Nephron progenitor cell (in vitro differentiated cells): Measurements from ENCODE around the gene GNAI2.

Source experiments
- DNase-seq: peaks from one replicate; pipeline ENCODE4 v3.0.0; 2021
- H3K27ac Mint-ChIP-seq: 2 replicates; pipeline ENCODE4 v1.8.0; 2021; ENCODE audit warnings: mild to moderate bottlenecking, moderate library complexity, mixed read lengths
- H3K27me3 Mint-ChIP-seq: 2 replicates; pipeline ENCODE4 v1.8.0; 2021; ENCODE audit warnings: mild to moderate bottlenecking, low read depth, mixed read lengths; ENCODE audit not compliant: poor library complexity
- H3K36me3 Mint-ChIP-seq: 2 replicates; pipeline ENCODE4 v1.8.0; 2021; ENCODE audit warnings: low read depth, mixed read lengths
- H3K4me1 Mint-ChIP-seq: 2 replicates; pipeline ENCODE4 v1.8.0; 2021; ENCODE audit warnings: mixed read lengths
- H3K4me3 Mint-ChIP-seq: 2 replicates; pipeline ENCODE4 v1.8.0; 2021; ENCODE audit warnings: mild to moderate bottlenecking, moderate library complexity, mixed read lengths
- H3K9me3 Mint-ChIP-seq: 2 replicates; pipeline ENCODE4 v1.8.0; 2021; ENCODE audit warnings: mild to moderate bottlenecking, moderate library complexity, mixed read lengths
- TF ChIP-seq, protein P1 (sequence below): fragments of 200-600 bp; sonication (generic); IDR thresholded peaks from 2 replicates; pipeline ENCODE4 v1.5.0; 2021; ENCODE audit warnings: antibody characterized with exemption

The GNAI2 gene

DNA sequence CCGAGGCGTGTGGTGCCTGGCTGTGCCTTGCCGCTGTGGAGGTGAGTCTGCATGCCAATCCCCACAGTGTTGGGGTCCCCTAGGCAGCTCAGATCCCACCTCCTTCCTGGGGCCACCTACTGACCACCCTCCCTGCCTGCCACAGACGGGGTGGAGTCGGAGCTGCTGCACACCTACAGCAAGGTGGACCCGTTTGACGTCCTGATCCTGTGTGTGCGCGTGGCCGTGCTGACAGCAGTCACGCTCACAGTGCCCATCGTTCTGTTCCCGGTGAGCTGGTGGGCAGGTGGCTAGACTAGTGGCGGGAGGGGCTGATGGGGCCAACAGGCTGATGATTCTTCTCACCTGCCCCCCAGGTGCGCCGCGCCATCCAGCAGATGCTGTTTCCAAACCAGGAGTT is 17.6 kb upstream of the GNAI2 start:
- no peaks in the 10 kb centered on the region for H3K9me3 Mint-ChIP-seq
- no peak for DNase-seq
- TF ChIP-seq, protein P1, sequence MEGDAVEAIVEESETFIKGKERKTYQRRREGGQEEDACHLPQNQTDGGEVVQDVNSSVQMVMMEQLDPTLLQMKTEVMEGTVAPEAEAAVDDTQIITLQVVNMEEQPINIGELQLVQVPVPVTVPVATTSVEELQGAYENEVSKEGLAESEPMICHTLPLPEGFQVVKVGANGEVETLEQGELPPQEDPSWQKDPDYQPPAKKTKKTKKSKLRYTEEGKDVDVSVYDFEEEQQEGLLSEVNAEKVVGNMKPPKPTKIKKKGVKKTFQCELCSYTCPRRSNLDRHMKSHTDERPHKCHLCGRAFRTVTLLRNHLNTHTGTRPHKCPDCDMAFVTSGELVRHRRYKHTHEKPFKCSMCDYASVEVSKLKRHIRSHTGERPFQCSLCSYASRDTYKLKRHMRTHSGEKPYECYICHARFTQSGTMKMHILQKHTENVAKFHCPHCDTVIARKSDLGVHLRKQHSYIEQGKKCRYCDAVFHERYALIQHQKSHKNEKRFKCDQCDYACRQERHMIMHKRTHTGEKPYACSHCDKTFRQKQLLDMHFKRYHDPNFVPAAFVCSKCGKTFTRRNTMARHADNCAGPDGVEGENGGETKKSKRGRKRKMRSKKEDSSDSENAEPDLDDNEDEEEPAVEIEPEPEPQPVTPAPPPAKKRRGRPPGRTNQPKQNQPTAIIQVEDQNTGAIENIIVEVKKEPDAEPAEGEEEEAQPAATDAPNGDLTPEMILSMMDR: no peak
- peaks cover 5% of the 10 kb centered on the region for H3K27me3 Mint-ChIP-seq
- no peak overlapping the region for H3K27ac Mint-ChIP-seq
- H3K36me3 Mint-ChIP-seq: no peaks in the 10 kb centered on the region
- no peak overlapping the region for H3K4me3 Mint-ChIP-seq
- peaks cover 25% of the 10 kb centered on the region for H3K4me1 Mint-ChIP-seq

DNA sequence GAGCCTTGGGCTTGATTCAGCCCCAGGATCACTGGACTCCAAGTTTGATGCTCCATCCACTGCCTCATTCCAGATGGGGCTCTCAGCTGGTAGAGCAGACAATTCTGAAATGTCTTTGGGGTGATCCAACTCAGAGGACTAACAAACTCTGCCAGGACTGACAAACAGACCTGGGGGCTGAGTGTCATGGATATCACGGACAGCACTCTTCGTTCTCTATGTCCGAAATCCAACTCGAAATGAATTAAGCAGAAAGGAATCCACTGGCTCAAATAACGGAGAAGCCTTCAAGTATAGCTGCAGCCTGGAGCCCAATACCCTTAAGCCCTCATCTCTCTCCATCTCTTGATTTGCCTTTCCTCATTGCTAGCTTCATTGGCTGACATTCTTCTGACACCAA is 16.7 kb upstream of the GNAI2 start:
- H3K27ac Mint-ChIP-seq: no peak overlapping the region
- no peak overlapping the region for H3K4me3 Mint-ChIP-seq
- H3K27me3 Mint-ChIP-seq: peaks cover 9% of the 10 kb centered on the region
- DNase-seq: no peak
- TF ChIP-seq, protein P1: no peak
- peaks cover 29% of the 10 kb centered on the region for H3K4me1 Mint-ChIP-seq
- H3K36me3 Mint-ChIP-seq: no peaks in the 10 kb centered on the region
- H3K9me3 Mint-ChIP-seq: no peaks in the 10 kb centered on the region

DNA sequence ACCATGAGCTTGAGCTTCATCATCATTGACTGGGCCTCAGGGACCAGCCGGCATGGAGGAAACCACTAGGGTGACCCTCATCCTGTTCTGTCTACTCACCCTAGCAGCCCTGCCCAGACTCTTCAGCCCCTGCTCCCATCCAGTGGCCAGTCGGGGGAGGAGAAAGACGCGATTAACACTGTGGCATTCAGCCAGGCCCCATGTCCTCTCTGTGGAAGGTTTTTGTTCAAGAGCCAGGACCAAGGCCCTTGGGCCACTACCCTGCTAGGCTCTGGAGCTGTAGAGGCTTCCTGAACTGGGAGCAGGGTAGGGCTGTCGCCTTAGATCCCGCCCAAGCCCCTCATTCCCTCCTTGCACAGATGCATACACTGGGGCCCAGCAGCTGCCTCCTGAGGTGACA is 15.9 kb upstream of the GNAI2 start:
- TF ChIP-seq, protein P1: no peak
- no peak for DNase-seq
- no peak overlapping the region for H3K27ac Mint-ChIP-seq
- H3K4me3 Mint-ChIP-seq: no peak overlapping the region
- H3K9me3 Mint-ChIP-seq: no peaks in the 10 kb centered on the region
- peaks cover 31% of the 10 kb centered on the region for H3K4me1 Mint-ChIP-seq
- no peaks in the 10 kb centered on the region for H3K36me3 Mint-ChIP-seq
- H3K27me3 Mint-ChIP-seq: peaks cover 17% of the 10 kb centered on the region

DNA sequence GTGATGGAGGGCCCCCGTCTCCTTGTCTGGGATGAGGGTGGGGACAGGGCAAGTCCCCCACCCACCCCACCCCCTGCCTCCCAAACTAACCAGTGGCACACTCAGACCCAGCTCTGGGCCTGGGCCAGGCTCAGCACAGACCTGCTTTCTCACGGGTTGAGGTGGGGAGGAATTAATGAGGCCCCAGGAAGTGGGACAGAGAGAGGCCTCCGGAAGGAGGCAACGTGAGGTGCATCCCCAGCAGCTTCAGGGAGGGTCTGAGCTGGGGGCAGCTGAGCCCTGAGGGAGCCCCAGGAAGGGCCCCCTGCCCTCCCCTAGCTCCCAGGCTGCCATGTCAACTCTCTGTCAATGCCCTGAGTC is 15.0 kb upstream of the GNAI2 start:
- Mint-ChIP-seq H3K36me3 (no peaks in the 10 kb centered on the region), H3K27me3 (peaks cover 24% of the 10 kb centered on the region), H3K4me1 (peaks cover 31% of the 10 kb centered on the region), H3K9me3 (no peaks in the 10 kb centered on the region), H3K4me3 (no peak overlapping the region), H3K27ac (no peak overlapping the region)
- TF ChIP-seq, protein P1: no peak
- DNase-seq: no peak

DNA sequence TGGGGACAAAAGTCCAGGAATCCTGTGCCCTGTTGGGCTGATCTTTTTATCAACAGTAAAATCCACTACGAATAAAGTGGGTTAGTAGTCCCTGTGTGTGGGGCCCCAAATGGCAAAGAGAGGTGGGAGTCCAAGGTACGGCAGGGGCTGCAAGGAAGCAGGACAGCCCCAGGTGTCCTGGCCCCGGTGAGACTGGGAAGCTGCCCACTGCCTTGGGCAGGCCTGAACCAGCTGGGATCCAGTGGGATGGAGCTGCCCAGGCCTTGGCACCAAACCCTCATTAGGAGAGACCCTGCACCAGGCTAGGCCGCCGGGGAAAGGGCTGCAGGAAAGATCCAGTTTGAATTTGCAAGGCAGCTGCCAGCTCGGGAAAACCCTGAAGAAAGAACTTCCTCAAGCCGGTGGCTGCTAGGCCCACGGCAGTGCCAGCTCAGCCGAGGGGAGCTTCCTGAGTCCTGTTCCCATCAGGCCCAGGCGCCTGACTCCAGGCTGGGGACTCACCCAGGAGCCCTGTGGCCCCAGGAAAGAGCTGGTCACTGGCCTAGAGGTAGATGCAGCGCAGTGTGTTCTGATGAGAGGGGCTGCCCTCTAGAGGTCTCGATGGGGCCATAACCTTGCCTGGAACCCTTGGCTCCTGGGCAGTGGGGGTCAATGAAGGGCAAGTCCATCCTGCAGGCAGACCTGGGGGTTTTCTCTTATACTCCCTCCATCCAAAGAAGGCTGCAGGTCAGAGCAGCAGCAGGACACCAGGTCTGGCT is 14.4 kb upstream of the GNAI2 start:
- H3K27me3 Mint-ChIP-seq: peaks cover 27% of the 10 kb centered on the region
- H3K4me1 Mint-ChIP-seq: peaks cover 34% of the 10 kb centered on the region
- no peak overlapping the region for H3K27ac Mint-ChIP-seq
- DNase-seq: no peak
- TF ChIP-seq, protein P1: no peak
- no peaks in the 10 kb centered on the region for H3K36me3 Mint-ChIP-seq
- no peaks in the 10 kb centered on the region for H3K9me3 Mint-ChIP-seq
- H3K4me3 Mint-ChIP-seq: no peak overlapping the region

DNA sequence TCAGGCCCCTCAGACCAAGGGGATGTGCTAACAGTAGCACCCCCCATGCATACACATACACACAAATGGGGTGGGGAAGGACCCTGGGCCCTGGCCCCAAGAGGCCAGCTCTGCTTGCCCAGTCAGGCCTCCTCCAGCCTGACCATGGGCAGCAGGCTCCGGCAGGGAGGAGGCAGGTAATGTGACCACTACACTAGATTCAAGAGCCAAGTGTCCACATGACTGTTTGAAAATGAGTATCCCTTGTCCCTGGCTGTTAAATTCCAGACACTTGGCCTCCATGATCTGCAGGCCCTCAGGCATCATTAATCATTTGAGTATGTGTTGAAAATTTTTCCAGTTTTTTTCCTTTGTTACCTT is 13.9 kb upstream of the GNAI2 start:
- Mint-ChIP-seq H3K27ac (no peak overlapping the region), H3K36me3 (no peaks in the 10 kb centered on the region), H3K4me1 (peaks cover 38% of the 10 kb centered on the region), H3K9me3 (no peaks in the 10 kb centered on the region), H3K27me3 (peaks cover 29% of the 10 kb centered on the region), H3K4me3 (no peak overlapping the region)
- TF ChIP-seq, protein P1: no peak
- DNase-seq: no peak
